SK-N-SH treated with all-trans-retinoic acid at 6 μM for 48 hours (cell line): ENCODE measurements around the gene PDE4B.

Source experiments
- ARNTL ChIP-seq: fragments of 450-650 bp; formaldehyde crosslinking; IDR thresholded peaks from 2 replicates; pipeline ENCODE4 v1.5.0; 2020; ENCODE audit warnings: low read depth, mild to moderate bottlenecking, moderate library complexity, borderline replicate concordance
- OSR1 ChIP-seq: fragments of 250-450 bp; sonication (Bioruptor Pico); IDR thresholded peaks from 2 replicates; pipeline ENCODE4 v1.8.0; 2022; ENCODE audit warnings: moderate library complexity, mild to moderate bottlenecking, inconsistent platforms
- POU6F1 ChIP-seq: fragments of 250-450 bp; sonication (Bioruptor Pico); IDR thresholded peaks from 2 replicates; pipeline ENCODE4 v1.8.0; 2021; ENCODE audit warnings: low read depth, mild to moderate bottlenecking, moderate library complexity, borderline replicate concordance
- TSHZ2 ChIP-seq: fragments of 250-450 bp; sonication (Bioruptor Pico); IDR thresholded peaks from 2 replicates; pipeline ENCODE4 v1.5.0; 2020; ENCODE audit warnings: mild to moderate bottlenecking, moderate library complexity
- ZNF565 ChIP-seq: fragments of 450-650 bp; formaldehyde crosslinking; conservative IDR thresholded peaks from 2 replicates; pipeline ENCODE4 v1.5.0; 2020; ENCODE audit warnings: low read depth, mild to moderate bottlenecking, moderate library complexity
- ZNF8 ChIP-seq: fragments of 450-650 bp; formaldehyde crosslinking; IDR thresholded peaks from 2 replicates; pipeline ENCODE4 v1.5.0; 2020; ENCODE audit warnings: mild to moderate bottlenecking, moderate library complexity

GRCh38 chr1:66326867-66327266 is 534.2 kb downstream of the PDE4B start:
- no peak for TF ChIP-seq ZNF8
- TF ChIP-seq OSR1 (CRISPR knock-in tag): no peak
- TF ChIP-seq TSHZ2 (CRISPR knock-in tag): no peak
- no peak for TF ChIP-seq ARNTL (CRISPR knock-in tag)
- TF ChIP-seq ZNF565: no peak
- TF ChIP-seq POU6F1: no peak
